ENCODE measurements around the gene LOXHD1.

LOXHD1 gene

DNA sequence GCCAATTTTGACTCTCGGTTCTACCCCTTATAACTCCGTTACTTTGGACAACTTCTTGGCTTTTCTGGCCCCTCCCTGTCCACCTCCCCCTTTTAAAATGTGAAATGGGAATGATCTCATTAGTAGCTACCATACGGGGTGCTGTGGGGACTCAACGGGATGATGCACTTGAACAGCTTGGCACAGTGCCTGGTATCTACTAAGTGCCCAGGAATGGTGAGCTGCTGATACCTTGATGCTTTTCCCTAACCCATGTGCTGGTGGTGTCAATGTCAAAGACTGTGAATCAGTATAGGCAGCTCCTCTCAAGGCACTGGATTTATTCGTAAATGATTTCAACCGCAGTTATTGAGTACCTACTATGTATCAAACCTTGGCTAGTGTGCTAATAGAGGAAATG lies 204.2 kb downstream of the LOXHD1 start:
- Histone ChIP-seq H2AFZ (no peak overlapping the region), H3K4me3 (ENCODE audit: low read depth, low read length) (no peak overlapping the region), H3K27ac (no peak overlapping the region), H3K36me3 (ENCODE audit: control insufficient read depth, insufficient read depth, low read length) (no peaks in the 10 kb centered on the region), H3K4me2 (ENCODE audit: low read length) (no peak overlapping the region), H3K79me2 (no peaks in the 10 kb centered on the region), H3K27me3 (ENCODE audit: control insufficient read depth, insufficient read depth, low read length) (no peaks in the 10 kb centered on the region), H3K4me1 (no peaks in the 10 kb centered on the region), H3K9me3 (ENCODE audit: control insufficient read depth, low read length) (no peaks in the 10 kb centered on the region), H3K9ac (no peak overlapping the region)
- TF ChIP-seq, protein P1, sequence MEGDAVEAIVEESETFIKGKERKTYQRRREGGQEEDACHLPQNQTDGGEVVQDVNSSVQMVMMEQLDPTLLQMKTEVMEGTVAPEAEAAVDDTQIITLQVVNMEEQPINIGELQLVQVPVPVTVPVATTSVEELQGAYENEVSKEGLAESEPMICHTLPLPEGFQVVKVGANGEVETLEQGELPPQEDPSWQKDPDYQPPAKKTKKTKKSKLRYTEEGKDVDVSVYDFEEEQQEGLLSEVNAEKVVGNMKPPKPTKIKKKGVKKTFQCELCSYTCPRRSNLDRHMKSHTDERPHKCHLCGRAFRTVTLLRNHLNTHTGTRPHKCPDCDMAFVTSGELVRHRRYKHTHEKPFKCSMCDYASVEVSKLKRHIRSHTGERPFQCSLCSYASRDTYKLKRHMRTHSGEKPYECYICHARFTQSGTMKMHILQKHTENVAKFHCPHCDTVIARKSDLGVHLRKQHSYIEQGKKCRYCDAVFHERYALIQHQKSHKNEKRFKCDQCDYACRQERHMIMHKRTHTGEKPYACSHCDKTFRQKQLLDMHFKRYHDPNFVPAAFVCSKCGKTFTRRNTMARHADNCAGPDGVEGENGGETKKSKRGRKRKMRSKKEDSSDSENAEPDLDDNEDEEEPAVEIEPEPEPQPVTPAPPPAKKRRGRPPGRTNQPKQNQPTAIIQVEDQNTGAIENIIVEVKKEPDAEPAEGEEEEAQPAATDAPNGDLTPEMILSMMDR (IDR thresholded peaks at IDR 0.05) = no peak

- Histone ChIP-seq H3K79me2 (no peaks in the 10 kb centered on the region), H2AFZ (no peak overlapping the region), H3K9ac (no peak overlapping the region), H3K4me1 (peaks cover 11% of the 10 kb centered on the region), H3K27ac (no peak overlapping the region), H3K4me3 (ENCODE audit: low read depth, low read length) (no peak overlapping the region), H3K36me3 (ENCODE audit: control insufficient read depth, insufficient read depth, low read length) (no peaks in the 10 kb centered on the region), H3K9me3 (ENCODE audit: control insufficient read depth, low read length) (no peaks in the 10 kb centered on the region), H3K4me2 (ENCODE audit: low read length) (no peak overlapping the region), H3K27me3 (ENCODE audit: control insufficient read depth, insufficient read depth, low read length) (no peaks in the 10 kb centered on the region)
- TF ChIP-seq, protein P1 (IDR thresholded peaks at IDR 0.05) = no peak
Observed at GRCh38 chr18:46449499-46449898, 207.5 kb downstream of the LOXHD1 start.

GRCh38 chr18:46449033-46449432 lies 208.0 kb downstream of the LOXHD1 start:
- H3K27me3 ChIP-seq (ENCODE audit: control insufficient read depth, insufficient read depth, low read length) = no peaks in the 10 kb centered on the region
- H3K27ac ChIP-seq = no peak overlapping the region
- no peak overlapping the region for H2AFZ ChIP-seq
- H3K9ac ChIP-seq = no peak overlapping the region
- H3K4me1 ChIP-seq = peaks cover 11% of the 10 kb centered on the region
- H3K9me3 ChIP-seq (ENCODE audit: control insufficient read depth, low read length) = no peaks in the 10 kb centered on the region
- H3K79me2 ChIP-seq = no peaks in the 10 kb centered on the region
- TF ChIP-seq, protein P1 (IDR thresholded peaks at IDR 0.05) = no peak
- H3K36me3 ChIP-seq (ENCODE audit: control insufficient read depth, insufficient read depth, low read length) = no peaks in the 10 kb centered on the region
- H3K4me2 ChIP-seq (ENCODE audit: low read length) = no peak overlapping the region
- no peak overlapping the region for H3K4me3 ChIP-seq (ENCODE audit: low read depth, low read length)

DNA sequence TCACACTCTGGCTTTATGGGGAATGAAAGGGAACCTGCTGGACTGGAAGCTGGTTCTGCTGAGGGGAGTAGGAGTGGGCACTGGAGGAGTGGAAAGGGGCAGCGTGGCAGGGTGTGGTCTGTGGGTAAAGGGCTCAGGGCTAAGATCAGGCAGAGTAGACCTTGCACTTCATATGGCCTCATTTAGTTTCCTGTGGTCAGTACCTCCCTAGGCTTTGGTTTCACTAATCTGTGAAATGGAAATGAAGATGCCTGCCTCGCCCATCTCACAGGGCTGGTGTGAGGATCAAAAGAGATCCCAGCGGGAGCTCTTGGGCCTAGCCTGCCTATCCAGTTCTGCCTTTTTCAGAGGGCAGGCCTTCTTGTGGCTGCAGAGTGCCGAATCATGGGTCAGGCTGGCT lies 208.7 kb downstream of the LOXHD1 start:
- no peak overlapping the region for H2AFZ ChIP-seq
- TF ChIP-seq, protein P1 (IDR thresholded peaks at IDR 0.05) = no peak
- no peaks in the 10 kb centered on the region for H3K27me3 ChIP-seq (ENCODE audit: control insufficient read depth, insufficient read depth, low read length)
- no peak overlapping the region for H3K27ac ChIP-seq
- H3K4me3 ChIP-seq (ENCODE audit: low read depth, low read length) = no peak overlapping the region
- H3K79me2 ChIP-seq = no peaks in the 10 kb centered on the region
- H3K4me2 ChIP-seq (ENCODE audit: low read length) = no peak overlapping the region
- no peaks in the 10 kb centered on the region for H3K9me3 ChIP-seq (ENCODE audit: control insufficient read depth, low read length)
- H3K4me1 ChIP-seq = peaks cover 11% of the 10 kb centered on the region
- no peaks in the 10 kb centered on the region for H3K36me3 ChIP-seq (ENCODE audit: control insufficient read depth, insufficient read depth, low read length)
- H3K9ac ChIP-seq = no peak overlapping the region

GRCh38 chr18:46447792-46448191 lies 209.2 kb downstream of the LOXHD1 start:
- Histone ChIP-seq H3K9ac (no peak overlapping the region), H3K79me2 (no peaks in the 10 kb centered on the region), H3K9me3 (ENCODE audit: control insufficient read depth, low read length) (no peaks in the 10 kb centered on the region), H2AFZ (no peak overlapping the region), H3K4me2 (ENCODE audit: low read length) (no peak overlapping the region), H3K27me3 (ENCODE audit: control insufficient read depth, insufficient read depth, low read length) (no peaks in the 10 kb centered on the region), H3K36me3 (ENCODE audit: control insufficient read depth, insufficient read depth, low read length) (no peaks in the 10 kb centered on the region), H3K4me1 (peaks cover 11% of the 10 kb centered on the region), H3K27ac (no peak overlapping the region), H3K4me3 (ENCODE audit: low read depth, low read length) (no peak overlapping the region)
- TF ChIP-seq, protein P1 (IDR thresholded peaks at IDR 0.05) = no peak
